IPS-NIHi11 (cell line): ENCODE measurements around the gene CSMD2.

ENCODE experiments used
- DNase-seq: peaks from one replicate; pipeline ENCODE4 v3.0.0; 2012; ENCODE audit warnings: mixed read lengths, low spot score

CSMD2 gene

GRCh38 chr1:33852711-33853110 is 312.3 kb downstream of the CSMD2 start:
- no peak for DNase-seq

DNA sequence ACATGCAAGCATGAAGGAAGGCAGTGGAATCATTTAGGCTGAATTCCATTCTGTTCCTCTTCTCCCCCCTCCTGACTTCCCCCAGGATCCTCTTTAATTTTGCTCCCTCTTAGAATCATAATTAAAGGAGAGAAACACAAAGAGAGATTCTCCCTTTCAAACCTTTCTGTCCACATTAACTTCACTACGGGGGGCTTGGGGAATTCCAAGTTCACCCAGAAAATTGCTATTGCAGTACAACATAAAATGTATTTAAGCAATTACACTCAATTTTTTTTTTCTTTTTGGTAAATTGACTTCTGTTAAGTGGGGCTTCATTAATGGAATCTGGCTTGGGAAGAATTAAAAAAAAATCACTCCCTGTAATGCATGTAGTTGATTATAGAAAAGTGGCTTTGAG is 314.5 kb downstream of the CSMD2 start:
- no peak for DNase-seq

DNA sequence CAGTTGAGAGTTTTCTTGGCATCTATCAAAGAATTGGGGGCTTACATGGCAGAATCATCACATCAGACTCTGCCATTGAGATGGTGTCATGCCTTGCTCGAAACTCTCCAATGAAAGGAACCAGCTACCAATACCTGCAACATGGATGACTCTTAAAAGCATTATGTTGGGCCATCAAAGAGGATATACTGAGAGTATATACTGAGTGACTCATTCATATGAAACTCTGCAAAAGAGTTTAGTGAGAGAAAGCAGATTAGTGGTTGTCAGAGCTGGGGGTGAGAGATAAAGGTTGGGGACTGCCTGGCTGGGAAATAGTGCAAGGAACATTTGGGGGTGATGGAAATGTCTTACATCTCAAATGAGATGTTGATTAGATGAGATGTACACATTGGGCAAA is 315.8 kb downstream of the CSMD2 start:
- DNase-seq: no peak

- no peak for DNase-seq
Measured at GRCh38 chr1:33848205-33848937, 316.7 kb downstream of the CSMD2 start.

GRCh38 chr1:33846861-33847260 is 318.2 kb downstream of the CSMD2 start:
- DNase-seq: no peak

DNA sequence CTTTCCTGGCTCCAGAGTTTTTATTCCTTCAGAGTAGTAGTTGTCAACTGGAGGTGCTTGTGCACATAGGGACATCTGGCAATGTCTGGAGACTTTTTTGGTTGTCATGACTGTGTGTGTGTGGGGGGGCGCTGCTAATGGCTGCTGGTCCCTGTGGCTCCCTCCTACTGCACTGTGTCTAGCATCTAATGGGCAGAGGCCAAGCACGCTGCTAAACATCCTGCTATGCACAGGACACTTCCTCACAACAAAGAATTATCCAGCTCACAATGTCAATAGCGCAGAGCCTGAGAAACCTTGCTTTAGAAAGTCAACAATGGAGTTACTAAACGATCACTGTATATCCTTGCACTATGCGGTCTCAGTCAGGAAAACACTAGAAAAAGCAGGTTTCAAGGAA is 320.9 kb downstream of the CSMD2 start:
- no peak for DNase-seq

DNA sequence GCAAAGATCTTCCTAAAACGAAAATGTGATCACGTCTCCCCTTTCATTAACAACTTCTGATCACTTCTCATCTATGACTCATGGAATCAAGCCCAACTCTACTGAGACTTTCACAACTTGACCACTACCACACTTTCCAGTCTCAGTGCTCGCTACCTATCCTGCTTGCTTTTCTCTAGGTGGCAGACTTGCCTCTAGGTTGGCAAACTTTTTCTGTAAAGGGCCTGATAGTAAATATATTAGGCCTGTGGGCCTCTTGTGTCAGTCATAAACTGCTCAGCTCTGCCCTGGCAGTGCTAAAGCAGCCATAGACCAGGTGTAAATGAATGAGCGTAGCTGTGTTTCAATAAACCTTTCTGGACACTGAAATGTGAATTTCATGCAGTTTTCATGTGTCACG is 322.7 kb downstream of the CSMD2 start:
- no peak for DNase-seq

DNA sequence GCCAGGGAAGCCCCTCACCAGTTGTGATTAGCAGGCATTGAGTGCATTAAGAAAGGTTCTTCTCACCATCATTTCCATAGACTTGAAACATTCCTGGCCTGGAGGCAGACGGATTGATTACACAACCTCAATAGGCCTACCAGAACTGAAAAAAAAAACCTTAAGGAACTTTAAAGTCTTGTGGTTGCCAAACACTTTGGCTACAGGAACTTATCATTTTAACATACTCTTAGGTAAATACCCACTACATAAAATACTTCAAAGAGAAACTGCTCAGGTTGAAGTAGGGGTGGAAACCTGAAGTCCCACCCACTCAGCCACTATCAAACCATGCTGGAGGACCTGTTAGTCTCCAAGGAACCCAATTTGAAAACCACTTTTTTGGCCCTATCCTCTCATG is 323.5 kb downstream of the CSMD2 start:
- DNase-seq: no peak

- no peak for DNase-seq
Measured at GRCh38 chr1:33837635-33838034, 327.4 kb downstream of the CSMD2 start.

- DNase-seq: no peak
Measured at GRCh38 chr1:33836911-33837310, 328.1 kb downstream of the CSMD2 start.

- no peak for DNase-seq
Measured at GRCh38 chr1:33828654-33829053, 336.4 kb downstream of the CSMD2 start.

DNA sequence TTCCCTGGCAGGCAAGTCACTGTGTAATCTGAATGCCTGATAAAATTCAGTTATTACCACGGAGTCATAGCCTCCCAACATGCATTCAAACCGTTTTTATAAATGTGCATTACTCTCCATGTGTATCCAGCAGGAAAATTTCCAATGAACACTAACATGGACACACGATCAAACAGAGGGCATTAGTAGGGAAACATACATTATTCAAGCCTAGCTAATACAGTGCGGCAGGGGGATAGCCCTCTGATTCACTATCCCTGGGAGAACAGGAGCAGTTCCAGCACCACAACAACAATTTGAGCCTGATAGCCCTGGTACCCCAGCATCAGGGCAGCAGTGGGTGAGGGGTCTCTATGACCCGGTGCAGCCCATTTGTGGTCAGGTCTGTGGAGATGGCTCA is 337.0 kb downstream of the CSMD2 start:
- DNase-seq: no peak

DNA sequence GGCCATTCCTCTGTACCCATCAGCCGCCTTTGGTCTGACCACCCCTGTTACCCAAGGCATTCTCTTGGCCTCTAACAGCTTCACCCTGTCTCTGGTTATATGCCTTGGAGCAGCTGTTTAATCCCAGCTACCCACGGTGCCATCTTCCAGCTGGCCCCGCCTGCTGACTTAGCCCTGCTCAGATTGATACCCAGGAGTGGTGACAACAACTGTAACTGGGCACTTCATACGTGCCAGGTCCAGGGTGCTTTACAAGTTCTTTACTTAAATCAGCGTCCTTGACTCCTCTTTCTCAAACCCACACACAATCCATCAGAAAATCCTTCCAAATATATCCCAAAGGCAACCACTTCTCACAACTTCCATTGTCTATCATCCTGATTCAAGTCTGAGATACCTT is 338.3 kb downstream of the CSMD2 start:
- DNase-seq: no peak

DNA sequence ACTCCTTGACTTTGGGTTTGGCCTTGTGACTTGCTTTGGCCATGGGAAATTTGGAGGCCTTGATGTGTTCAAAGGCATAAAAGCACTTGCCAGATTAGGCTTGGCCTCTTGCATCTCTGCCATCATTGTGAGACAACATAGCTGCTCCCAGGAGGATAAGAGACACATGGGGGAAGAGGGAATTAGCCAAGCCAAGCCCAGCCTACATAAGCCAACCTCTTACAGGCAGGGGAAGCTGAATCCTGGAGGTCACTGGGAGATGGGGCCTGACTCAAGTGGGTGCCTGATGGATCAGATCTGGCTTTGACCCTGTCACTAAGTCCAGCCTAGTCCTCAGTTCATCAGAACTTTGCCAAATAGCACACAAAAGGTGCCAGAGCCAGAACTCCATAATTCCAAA is 338.7 kb downstream of the CSMD2 start:
- no peak for DNase-seq

- DNase-seq: no peak
Measured at GRCh38 chr1:33825506-33825905, 339.5 kb downstream of the CSMD2 start.

- DNase-seq: no peak
Measured at GRCh38 chr1:33824971-33825370, 340.1 kb downstream of the CSMD2 start.

DNA sequence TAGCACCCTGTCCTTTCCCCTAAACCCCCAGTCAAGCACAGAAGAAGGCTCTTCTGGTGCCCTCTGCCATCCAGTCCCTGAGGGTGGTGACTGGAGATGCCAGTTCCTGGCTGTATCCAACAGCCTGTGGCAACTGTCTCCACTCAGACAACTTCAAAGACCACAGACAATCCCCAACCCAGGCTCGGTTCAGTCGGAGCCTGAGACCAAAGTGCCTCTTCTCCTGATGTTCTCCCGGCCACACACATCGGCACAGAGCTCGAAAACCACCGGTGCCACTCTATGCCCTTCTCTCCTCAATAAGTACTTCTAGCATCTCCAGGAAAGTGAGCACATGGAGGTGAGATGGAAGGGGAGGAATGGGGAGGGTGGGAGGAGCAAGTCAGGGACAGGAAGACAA is 340.7 kb downstream of the CSMD2 start:
- DNase-seq: no peak

DNA sequence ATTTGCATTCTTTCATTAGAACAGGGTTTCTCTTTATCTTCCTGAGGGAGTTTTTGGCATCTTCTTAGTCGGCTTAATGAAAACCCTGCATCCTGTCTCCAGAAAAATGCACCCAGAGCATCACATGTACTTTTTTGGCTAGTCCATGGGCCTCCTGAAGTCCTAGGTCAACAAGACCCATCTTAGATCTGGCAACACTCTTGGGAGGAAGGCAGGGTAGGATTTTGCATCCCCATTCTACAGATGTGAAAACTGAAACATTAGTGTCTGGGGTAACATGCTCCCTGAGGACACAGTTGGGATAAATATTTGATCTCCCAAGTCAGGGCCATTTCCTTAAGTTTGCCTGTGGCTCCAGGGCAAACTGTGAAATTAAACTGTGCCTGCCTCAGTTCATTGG is 341.2 kb downstream of the CSMD2 start:
- no peak for DNase-seq

GRCh38 chr1:33823401-33823800 is 341.6 kb downstream of the CSMD2 start:
- no peak for DNase-seq

- no peak for DNase-seq
Measured at GRCh38 chr1:33822396-33822795, 342.6 kb downstream of the CSMD2 start.

DNA sequence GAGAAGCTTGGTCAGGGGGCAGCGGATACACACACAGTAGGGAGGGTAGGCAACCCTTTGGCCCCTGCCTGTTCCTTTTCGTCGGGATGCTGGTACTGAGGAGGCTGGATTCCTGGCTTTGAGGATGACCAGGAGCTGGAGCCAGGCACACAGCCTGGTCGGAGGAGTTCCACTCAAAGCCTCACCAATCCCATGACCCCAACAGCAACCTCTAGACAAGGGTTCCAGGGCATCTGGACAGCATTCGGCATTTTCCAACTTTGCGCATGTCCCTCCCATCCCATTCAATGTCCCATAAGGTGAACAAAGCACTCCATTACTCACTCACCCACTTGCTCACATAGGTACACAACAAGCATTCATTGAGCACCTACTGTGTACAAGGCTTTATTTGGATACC is 343.7 kb downstream of the CSMD2 start:
- DNase-seq: no peak

DNA sequence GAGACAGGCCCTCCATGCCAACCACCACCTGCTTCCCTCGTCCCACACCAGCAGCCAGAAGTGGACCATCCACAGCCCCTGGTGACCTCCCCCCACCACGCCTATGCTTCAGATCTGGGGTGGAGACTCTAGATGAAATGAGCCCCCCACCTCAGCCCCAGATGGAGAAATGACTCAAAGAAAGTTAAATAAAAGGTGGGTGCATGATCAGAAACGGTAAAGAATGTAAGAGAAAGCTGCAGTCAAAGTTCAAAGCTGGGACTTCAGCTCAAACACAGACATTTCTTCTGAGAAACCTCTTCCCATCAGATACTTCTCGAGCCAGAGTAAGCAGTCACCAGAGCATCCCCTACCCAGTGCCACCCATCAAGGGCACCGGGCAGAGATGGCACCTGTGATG is 344.2 kb downstream of the CSMD2 start:
- DNase-seq: no peak

- no peak for DNase-seq
Measured at GRCh38 chr1:33819913-33820311, 345.1 kb downstream of the CSMD2 start.

- no peak for DNase-seq
Measured at GRCh38 chr1:33819290-33819912, 345.6 kb downstream of the CSMD2 start.
